H9 (cell line): ENCODE measurements around the gene TYRP1. TPM values are rescaled to one million over a fixed set of nuclear protein-coding genes. Genes with fewer than 3 reads are reported as not detected.

Experiments used
- DNase-seq: peaks from one replicate; pipeline ENCODE4 v3.0.0-alpha.2; 2017
- H2AFZ ChIP-seq: one replicate; pipeline ENCODE4 v1.6.1; 2013; ENCODE audit warnings: mild to moderate bottlenecking, low read length, control low read depth, moderate library complexity
- H2AK5ac ChIP-seq: 2 replicates; pipeline ENCODE4 v1.6.1; 2013; ENCODE audit warnings: low read length, control low read depth, mixed read lengths; ENCODE audit not compliant: insufficient read length
- H2BK120ac ChIP-seq: one replicate; pipeline ENCODE4 v1.6.1; 2013; ENCODE audit warnings: low read depth, mild to moderate bottlenecking, low read length, control low read depth, inconsistent platforms; ENCODE audit not compliant: poor library complexity, severe bottlenecking
- H2BK12ac ChIP-seq: 2 replicates; pipeline ENCODE4 v1.6.1; 2013; ENCODE audit warnings: low read length, control low read depth, mixed read lengths, low read depth; ENCODE audit not compliant: insufficient read length
- H2BK15ac ChIP-seq: 2 replicates; pipeline ENCODE4 v1.6.1; 2013; ENCODE audit warnings: low read depth, low read length, control low read depth
- H2BK20ac ChIP-seq: one replicate; pipeline ENCODE4 v1.6.1; 2013; ENCODE audit warnings: low read depth, mild to moderate bottlenecking, low read length, control low read depth, inconsistent platforms; ENCODE audit not compliant: poor library complexity, severe bottlenecking
- H2BK5ac ChIP-seq: 2 replicates; pipeline ENCODE4 v1.6.1; 2013; ENCODE audit warnings: low read length, control low read depth, mixed read lengths; ENCODE audit not compliant: insufficient read length
- H3K14ac ChIP-seq: 2 replicates; pipeline ENCODE4 v1.6.1; 2013; ENCODE audit warnings: low read length, control low read depth; ENCODE audit not compliant: insufficient read depth
- H3K18ac ChIP-seq: 2 replicates; pipeline ENCODE4 v1.6.1; 2013; ENCODE audit warnings: low read depth, mild to moderate bottlenecking, mixed read lengths, low read length, control low read depth; ENCODE audit not compliant: insufficient read length
- H3K23ac ChIP-seq: 2 replicates; pipeline ENCODE4 v1.6.1; 2013; ENCODE audit warnings: low read length, control low read depth, mixed read lengths, low read depth; ENCODE audit not compliant: insufficient read length
- H3K23me2 ChIP-seq: 2 replicates; pipeline ENCODE4 v1.6.1; 2013; ENCODE audit warnings: low read depth, mild to moderate bottlenecking, mixed read lengths, low read length, control low read depth; ENCODE audit not compliant: insufficient read length, poor library complexity, severe bottlenecking
- H3K27ac ChIP-seq: 2 replicates; pipeline ENCODE4 v1.5.1; 2013; ENCODE audit warnings: low read length, control low read depth, mixed read lengths, low read depth; ENCODE audit not compliant: insufficient read length
- H3K27me3 ChIP-seq: 2 replicates; pipeline ENCODE4 v1.6.1; 2013; ENCODE audit warnings: low read length, control low read depth, inconsistent platforms; ENCODE audit not compliant: insufficient read depth
- H3K4ac ChIP-seq: 2 replicates; pipeline ENCODE4 v1.6.1; 2013; ENCODE audit warnings: low read depth, mild to moderate bottlenecking, control low read depth, inconsistent platforms, low read length, moderate library complexity
- H3K4me1 ChIP-seq: 2 replicates; pipeline ENCODE4 v1.6.1; 2013; ENCODE audit warnings: low read length, control low read depth, inconsistent platforms; ENCODE audit not compliant: insufficient read depth
- H3K4me2 ChIP-seq: 2 replicates; pipeline ENCODE4 v1.6.1; 2013; ENCODE audit warnings: low read length, control low read depth, mixed read lengths; ENCODE audit not compliant: insufficient read length, insufficient read depth
- H3K56ac ChIP-seq: 2 replicates; pipeline ENCODE4 v1.6.1; 2013; ENCODE audit warnings: low read depth, mild to moderate bottlenecking, mixed read lengths, low read length, control low read depth; ENCODE audit not compliant: insufficient read length
- H3K79me1 ChIP-seq: 2 replicates; pipeline ENCODE4 v1.6.1; 2013; ENCODE audit warnings: low read depth, mild to moderate bottlenecking, moderate library complexity, low read length, control low read depth, inconsistent platforms; ENCODE audit not compliant: insufficient read depth, poor library complexity, severe bottlenecking
- H3K79me2 ChIP-seq: 2 replicates; pipeline ENCODE4 v1.6.1; 2013; ENCODE audit warnings: low read length, control low read depth, inconsistent platforms; ENCODE audit not compliant: insufficient read depth
- H3K9ac ChIP-seq: 2 replicates; pipeline ENCODE4 v1.6.1; 2013; ENCODE audit warnings: low read length, control low read depth, mixed read lengths; ENCODE audit not compliant: insufficient read length; ENCODE audit errors: extremely low read depth
- H3K9me3 ChIP-seq: one replicate; pipeline ENCODE4 v1.6.1; 2013; ENCODE audit warnings: low read depth, low read length, inconsistent platforms; ENCODE audit not compliant: control insufficient read depth
- H3T11ph ChIP-seq: one replicate; pipeline ENCODE4 v1.6.1; 2013; ENCODE audit warnings: mild to moderate bottlenecking, low read length, control low read depth, inconsistent platforms
- H4K20me1 ChIP-seq: one replicate; pipeline ENCODE4 v1.6.1; 2013; ENCODE audit not compliant: control insufficient read depth, insufficient read length, insufficient read depth
- H4K5ac ChIP-seq: 2 replicates; pipeline ENCODE4 v1.6.1; 2013; ENCODE audit warnings: low read depth, mild to moderate bottlenecking, mixed read lengths, low read length, control low read depth; ENCODE audit not compliant: insufficient read length
- H4K8ac ChIP-seq: replicated peaks from 2 replicates; pipeline ENCODE4 v1.6.1; 2013; ENCODE audit warnings: low read length, control low read depth, mixed read lengths, low read depth; ENCODE audit not compliant: insufficient read length
- H4K91ac ChIP-seq: 2 replicates; pipeline ENCODE4 v1.6.1; 2013; ENCODE audit warnings: low read depth, mild to moderate bottlenecking, moderate library complexity, mixed read lengths, low read length, control low read depth; ENCODE audit not compliant: insufficient read length
- H3K27ac Mint-ChIP-seq, 3 experiments: 2 replicates in 2 of 3; 3 replicates in 1 of 3; pipeline ENCODE4 v1.8.0; 2020 to 2021; ENCODE audit warnings: mixed read lengths in 3 of 3, mild to moderate bottlenecking in 1 of 3, moderate library complexity in 1 of 3
- H3K27me3 Mint-ChIP-seq: 2 replicates; pipeline ENCODE4 v1.8.0; 2021; ENCODE audit warnings: low read depth, mild to moderate bottlenecking, moderate library complexity, mixed read lengths
- H3K36me3 Mint-ChIP-seq, 3 experiments: 2 replicates in 2 of 3; 3 replicates in 1 of 3; pipeline ENCODE4 v1.8.0; 2020 to 2021; ENCODE audit warnings: low read depth in 3 of 3, mixed read lengths in 3 of 3; ENCODE audit not compliant: insufficient read depth in 1 of 3
- H3K4me1 Mint-ChIP-seq, 2 experiments: 2 replicates each; pipeline ENCODE4 v1.8.0; 2020; ENCODE audit warnings: mixed read lengths in 2 of 2
- H3K4me3 Mint-ChIP-seq, 2 experiments: 2 replicates in 1 of 2; 3 replicates in 1 of 2; pipeline ENCODE4 v1.8.0; 2020 to 2021; ENCODE audit warnings: mild to moderate bottlenecking in 2 of 2, mixed read lengths in 2 of 2, moderate library complexity in 1 of 2
- H3K9me3 Mint-ChIP-seq, 2 experiments: 2 replicates in 1 of 2; 3 replicates in 1 of 2; pipeline ENCODE4 v1.8.0; 2020; ENCODE audit warnings: mild to moderate bottlenecking in 2 of 2, mixed read lengths in 2 of 2, moderate library complexity in 1 of 2
- CTCF ChIP-seq: fragments of 200-600 bp; sonication (generic); conservative IDR thresholded peaks from 3 replicates; pipeline ENCODE4 v1.8.0; 2021; ENCODE audit warnings: antibody characterized with exemption, mild to moderate bottlenecking
- WGBS: extraction: QIAGEN DNeasy Blood & Tissue Kit; methylation state at CpG from one replicate; pipeline ENCODE4 v1.1.7; 2013; ENCODE audit warnings: missing lambda C conversion rate, low lambda C conversion rate, mixed read lengths; ENCODE audit not compliant: insufficient read length; ENCODE audit errors: extremely low coverage; 5-methylcytosine and 5-hydroxymethylcytosine counted together
- total RNA-seq: library from RNA; stranded (reverse); gene quantifications from 2 replicates; pipeline ENCODE4 v1.2.1, GENCODE V29; 2021

TYRP1 gene
- total RNA-seq, 1 experiment from 2014 or later: not detected

- Histone ChIP-seq H3K9ac (no peak overlapping the region), H3K4me2 (no peak overlapping the region), H3K9me3 (no peaks in the 10 kb centered on the region), H2BK12ac (no peak overlapping the region), H3K18ac (no peak overlapping the region), H3K4me1 (peaks cover 2% of the 10 kb centered on the region; the same call in 1 of the 2 replicates), H3K4ac (no peak overlapping the region), H2BK5ac (no peak overlapping the region), H3T11ph (no peak overlapping the region), H3K14ac (no peak overlapping the region), H3K79me1 (no peaks in the 10 kb centered on the region), H3K27me3 (no peaks in the 10 kb centered on the region), H2BK15ac (no peak overlapping the region), H2AFZ (no peak overlapping the region), H4K20me1 (no peaks in the 10 kb centered on the region), H3K56ac (no peak overlapping the region), H4K91ac (no peak overlapping the region), H3K27ac (no peak overlapping the region), H3K23ac (no peak overlapping the region), H4K8ac (no peak overlapping the region), H2AK5ac (no peak overlapping the region), H2BK120ac (no peak overlapping the region), H4K5ac (no peak overlapping the region), H2BK20ac (no peak overlapping the region), H3K79me2 (no peaks in the 10 kb centered on the region), H3K23me2 (no peaks in the 10 kb centered on the region)
- no peak for DNase-seq
- WGBS: no CpG with 5 or more reads among the region's 3 CpGs
- Mint-ChIP-seq H3K4me3 (no peak overlapping the region), H3K27me3 (no peaks in the 10 kb centered on the region), H3K36me3 (no peaks in the 10 kb centered on the region), H3K9me3 (no peaks in the 10 kb centered on the region), H3K4me1 (peaks cover 11 to 12% of the 10 kb centered on the region in 2 experiments), H3K27ac (peak overlapping the region in 1 of 3 experiments; percentile 52; a peak in 1 of 7 replicates)
- no peak for TF ChIP-seq CTCF
Observed at GRCh38 chr9:12720551-12720950, 27.4 kb downstream of the TYRP1 start.
